GM12872 (cell line): ENCODE results near the gene CLSTN2.

Experiments used
- TF ChIP-seq, protein P1 (sequence below): IDR thresholded peaks from 3 replicates; pipeline ENCODE4 v1.5.1; 2011; ENCODE audit warnings: low read depth, mild to moderate bottlenecking, low read length, moderate library complexity; ENCODE audit not compliant: insufficient read depth

The CLSTN2 gene

DNA sequence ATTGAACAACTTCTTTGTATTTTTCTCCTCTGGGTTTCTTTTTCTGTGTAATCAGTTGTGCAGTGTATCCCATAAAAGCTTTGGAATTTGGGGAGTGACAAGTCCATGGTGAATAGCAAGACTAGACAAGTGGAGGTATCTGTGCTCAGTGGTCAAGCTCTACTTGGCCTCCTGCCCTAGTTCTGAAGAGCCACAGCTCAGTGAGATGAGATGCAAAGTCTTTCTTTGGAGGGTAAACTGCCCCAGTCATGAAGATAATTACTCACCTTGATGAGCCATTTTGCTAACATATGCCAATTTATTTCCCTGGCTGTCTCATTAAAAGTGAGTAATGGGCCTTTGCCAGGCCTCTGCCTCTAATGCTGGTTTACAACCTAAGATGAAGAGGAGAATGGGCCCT, 471.7 kb downstream of the CLSTN2 start:
- TF ChIP-seq, protein P1, sequence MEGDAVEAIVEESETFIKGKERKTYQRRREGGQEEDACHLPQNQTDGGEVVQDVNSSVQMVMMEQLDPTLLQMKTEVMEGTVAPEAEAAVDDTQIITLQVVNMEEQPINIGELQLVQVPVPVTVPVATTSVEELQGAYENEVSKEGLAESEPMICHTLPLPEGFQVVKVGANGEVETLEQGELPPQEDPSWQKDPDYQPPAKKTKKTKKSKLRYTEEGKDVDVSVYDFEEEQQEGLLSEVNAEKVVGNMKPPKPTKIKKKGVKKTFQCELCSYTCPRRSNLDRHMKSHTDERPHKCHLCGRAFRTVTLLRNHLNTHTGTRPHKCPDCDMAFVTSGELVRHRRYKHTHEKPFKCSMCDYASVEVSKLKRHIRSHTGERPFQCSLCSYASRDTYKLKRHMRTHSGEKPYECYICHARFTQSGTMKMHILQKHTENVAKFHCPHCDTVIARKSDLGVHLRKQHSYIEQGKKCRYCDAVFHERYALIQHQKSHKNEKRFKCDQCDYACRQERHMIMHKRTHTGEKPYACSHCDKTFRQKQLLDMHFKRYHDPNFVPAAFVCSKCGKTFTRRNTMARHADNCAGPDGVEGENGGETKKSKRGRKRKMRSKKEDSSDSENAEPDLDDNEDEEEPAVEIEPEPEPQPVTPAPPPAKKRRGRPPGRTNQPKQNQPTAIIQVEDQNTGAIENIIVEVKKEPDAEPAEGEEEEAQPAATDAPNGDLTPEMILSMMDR, result no peak

DNA sequence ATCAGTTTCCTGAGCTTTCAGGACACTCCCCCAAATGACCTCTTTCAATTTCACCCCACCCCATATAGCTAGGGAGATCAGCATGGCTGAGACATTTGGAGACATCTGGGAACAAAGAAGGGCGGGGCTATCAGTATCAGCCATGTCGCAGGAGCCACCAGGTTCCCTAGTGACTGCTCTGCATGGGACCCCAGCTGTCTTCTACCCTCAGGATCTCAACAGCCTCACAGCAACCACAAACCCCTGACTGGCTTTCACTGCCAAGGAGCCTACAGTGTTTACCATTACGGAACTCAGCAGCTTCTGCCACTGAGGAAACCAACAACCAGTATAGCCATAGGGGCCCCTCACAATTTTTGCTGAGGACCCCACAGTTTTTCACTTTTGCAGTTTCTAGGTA, 473.3 kb downstream of the CLSTN2 start:
- TF ChIP-seq, protein P1, result no peak

DNA sequence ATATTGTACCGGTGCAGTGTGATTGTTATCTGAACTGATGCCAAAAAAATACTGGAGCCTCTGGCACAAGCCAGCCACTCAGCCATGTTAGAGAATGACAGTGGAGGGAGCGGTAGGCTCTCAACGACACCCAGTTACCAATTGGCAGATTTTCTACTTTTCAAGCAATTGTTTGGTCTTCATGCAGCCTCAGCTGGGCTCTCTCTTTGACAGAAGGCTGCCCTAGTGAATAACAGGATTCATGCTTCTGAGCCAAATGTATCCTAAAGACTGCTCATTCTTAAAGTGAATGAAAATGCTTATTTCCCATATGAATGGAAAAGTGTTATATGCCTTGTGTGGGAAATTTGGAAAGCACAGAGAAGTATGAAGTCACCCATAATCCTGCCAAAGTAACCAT, 481.7 kb downstream of the CLSTN2 start:
- TF ChIP-seq, protein P1, result no peak

DNA sequence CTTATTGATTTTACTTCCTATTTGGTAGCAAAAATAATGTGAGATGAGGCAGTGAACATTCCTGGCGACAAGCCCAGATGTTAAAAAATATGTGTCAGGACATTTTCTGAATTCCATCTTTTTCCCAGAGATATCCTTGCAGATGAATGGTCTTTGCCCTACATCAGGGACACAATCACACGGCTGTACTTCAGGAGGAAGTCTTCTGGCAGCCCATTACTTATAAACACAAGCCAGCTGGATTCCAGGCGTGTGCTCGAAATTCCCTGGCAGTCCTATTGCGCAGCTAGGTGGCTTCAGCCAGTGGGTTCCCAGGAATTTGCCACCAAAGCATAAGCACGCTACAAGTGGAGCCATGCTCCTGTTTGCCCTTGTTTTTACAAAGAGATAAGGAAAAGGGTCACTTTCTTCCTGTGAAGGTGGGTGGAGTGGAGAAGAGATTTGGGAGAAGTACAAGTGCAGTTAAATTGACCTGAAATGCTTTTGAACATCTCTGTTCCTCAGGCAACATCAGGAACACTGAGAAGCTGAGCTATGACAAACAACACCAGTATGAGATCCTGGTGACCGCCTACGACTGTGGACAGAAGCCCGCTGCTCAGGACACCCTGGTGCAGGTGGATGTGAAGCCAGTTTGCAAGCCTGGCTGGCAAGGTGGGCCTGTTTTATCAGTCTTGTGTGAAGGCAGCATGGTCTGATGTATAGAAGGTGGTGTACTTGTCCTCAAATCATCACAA, 485.8 kb downstream of the CLSTN2 start:
- TF ChIP-seq, protein P1, result no peak

DNA sequence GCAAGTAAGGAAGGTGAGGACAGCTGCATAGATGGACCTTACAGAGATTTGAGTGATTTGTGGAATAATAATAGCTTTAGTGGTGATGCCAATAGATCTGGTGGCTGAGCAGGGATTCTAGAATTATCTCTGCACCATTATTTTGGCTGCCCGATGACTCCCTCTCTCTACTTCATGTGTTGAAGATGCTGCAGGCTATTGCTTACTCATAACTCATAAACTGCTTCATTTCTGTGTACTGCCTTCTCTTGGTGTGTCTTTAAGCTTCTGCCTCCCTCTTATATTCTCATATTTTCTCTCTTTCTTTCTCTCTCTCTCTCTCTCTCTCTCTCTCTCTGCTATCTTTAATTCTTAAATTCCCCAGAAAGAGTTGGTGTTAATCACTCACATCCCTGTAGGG, 486.9 kb downstream of the CLSTN2 start:
- TF ChIP-seq, protein P1, result no peak

DNA sequence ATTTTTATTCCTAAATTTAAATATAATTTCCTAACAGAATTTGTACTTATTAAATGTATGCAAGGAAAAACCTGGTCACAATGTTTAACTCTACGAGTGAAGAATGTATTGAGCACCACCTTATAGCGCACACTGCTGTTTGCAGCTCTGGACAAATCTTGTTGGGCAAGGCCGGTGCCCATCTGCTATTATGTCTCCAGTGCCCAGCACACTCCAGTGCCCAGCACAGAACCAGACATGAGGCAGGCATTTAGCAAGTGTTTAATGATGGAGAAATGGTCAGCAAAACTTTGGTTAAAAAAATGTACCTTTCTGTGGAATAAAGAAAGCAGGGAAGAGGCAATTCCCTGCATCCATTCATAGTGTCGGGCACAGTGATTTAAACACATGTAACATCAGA, 488.2 kb downstream of the CLSTN2 start:
- TF ChIP-seq, protein P1, result no peak

DNA sequence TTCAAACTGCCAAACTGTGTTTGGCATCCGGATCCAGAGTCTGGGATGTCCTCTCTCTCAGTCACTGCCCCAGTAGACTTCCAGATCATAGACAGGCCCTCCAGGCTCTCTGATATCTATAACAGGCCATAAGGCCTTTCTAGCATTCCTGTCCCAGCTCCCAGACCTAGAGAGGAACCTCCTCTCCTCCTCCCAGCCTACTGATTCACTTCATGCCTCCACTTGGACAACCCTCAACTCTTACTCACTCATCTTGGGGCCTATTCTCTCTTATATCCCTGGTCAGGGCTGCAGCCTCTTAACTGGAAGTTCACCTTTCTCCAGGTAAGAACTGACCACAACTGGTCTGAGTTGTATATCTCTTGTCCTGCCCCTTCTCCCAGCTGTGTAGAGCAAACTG, 489.2 kb downstream of the CLSTN2 start:
- TF ChIP-seq, protein P1, result no peak
